Gastrocnemius medialis (tissue), 4 donors: Measurements from ENCODE around the gene FRAS1.

Source experiments
- POLR2A ChIP-seq, 2 donors: fragments of 450-650 bp; IDR thresholded peaks; one replicate each; pipeline ENCODE4 v1.6.1; 2017; ENCODE audit warnings: antibody characterized with exemption in 2 of 2, mild to moderate bottlenecking in 2 of 2, moderate library complexity in 2 of 2
- TF ChIP-seq, protein P1 (sequence below), 5 experiments: fragments of 450-650 bp in 3 of 5; fragments of 200-600 bp in 2 of 5; sonication (generic) in 2 of 5; IDR thresholded peaks in 4 of 5; conservative IDR thresholded peaks in 1 of 5; 1 replicate in 4 of 5; 2 replicates in 1 of 5; pipeline ENCODE4 v1.5.1; 2016 to 2019; ENCODE audit warnings: antibody characterized with exemption in 5 of 5, mild to moderate bottlenecking in 3 of 5, moderate library complexity in 3 of 5

DNA sequence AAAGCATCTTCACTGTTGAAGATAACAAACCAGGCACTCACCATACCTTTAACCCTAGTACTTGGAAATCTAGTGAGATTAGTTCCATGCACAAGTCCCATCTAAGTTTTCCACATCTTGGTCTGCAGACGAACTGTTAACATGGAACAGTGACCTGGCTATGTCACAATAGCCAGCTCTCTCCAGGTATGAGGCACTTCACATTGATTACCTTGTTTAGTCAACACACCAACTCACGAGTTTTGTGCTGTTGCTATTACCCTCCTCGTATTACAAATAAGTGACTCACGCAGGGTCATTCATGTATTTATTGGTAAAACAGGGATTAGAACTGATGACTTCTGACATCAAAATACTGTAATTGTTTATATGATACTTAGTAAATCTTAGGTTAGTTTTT lies 36.4 kb upstream of the FRAS1 start:
- no peak for TF ChIP-seq POLR2A (IDR thresholded peaks at IDR 0.05)
- TF ChIP-seq, protein P1, sequence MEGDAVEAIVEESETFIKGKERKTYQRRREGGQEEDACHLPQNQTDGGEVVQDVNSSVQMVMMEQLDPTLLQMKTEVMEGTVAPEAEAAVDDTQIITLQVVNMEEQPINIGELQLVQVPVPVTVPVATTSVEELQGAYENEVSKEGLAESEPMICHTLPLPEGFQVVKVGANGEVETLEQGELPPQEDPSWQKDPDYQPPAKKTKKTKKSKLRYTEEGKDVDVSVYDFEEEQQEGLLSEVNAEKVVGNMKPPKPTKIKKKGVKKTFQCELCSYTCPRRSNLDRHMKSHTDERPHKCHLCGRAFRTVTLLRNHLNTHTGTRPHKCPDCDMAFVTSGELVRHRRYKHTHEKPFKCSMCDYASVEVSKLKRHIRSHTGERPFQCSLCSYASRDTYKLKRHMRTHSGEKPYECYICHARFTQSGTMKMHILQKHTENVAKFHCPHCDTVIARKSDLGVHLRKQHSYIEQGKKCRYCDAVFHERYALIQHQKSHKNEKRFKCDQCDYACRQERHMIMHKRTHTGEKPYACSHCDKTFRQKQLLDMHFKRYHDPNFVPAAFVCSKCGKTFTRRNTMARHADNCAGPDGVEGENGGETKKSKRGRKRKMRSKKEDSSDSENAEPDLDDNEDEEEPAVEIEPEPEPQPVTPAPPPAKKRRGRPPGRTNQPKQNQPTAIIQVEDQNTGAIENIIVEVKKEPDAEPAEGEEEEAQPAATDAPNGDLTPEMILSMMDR (IDR thresholded peaks at IDR 0.05 in 4 of 5, conservative IDR thresholded peaks at IDR 0.05 in 1 of 5) = no peak
